GM13977 (cell line): ENCODE measurements around the gene INTS1.

ENCODE experiments used
- DNase-seq: peaks from one replicate; pipeline ENCODE4 v3.0.0; 2012; ENCODE audit warnings: low spot score
- CTCF ChIP-seq: IDR thresholded peaks from 2 replicates; pipeline ENCODE4 v1.5.1; 2012; ENCODE audit warnings: mild to moderate bottlenecking, control low read depth; ENCODE audit not compliant: insufficient read depth; ENCODE audit errors: extremely low read depth, missing control alignments
- in situ Hi-C: fragments of 300-500 bp; cut with MboI; formaldehyde crosslinking; loops from one replicate; pipeline ENCODE4 v1.12.0; 2022; ENCODE audit warnings: low sequenced_read_pairs, low pct_unique_long_range_greater_than_20kb, mixed read lengths, inconsistent platforms; ENCODE audit not compliant: unreplicated experiment

INTS1 gene

GRCh38 chr7:1483079-1483478, 21.1 kb downstream of the INTS1 start:
- DNase-seq: no peak
- TF ChIP-seq CTCF: no peak
- in situ Hi-C loops: no loop called here

- no peak for DNase-seq
- no peak for TF ChIP-seq CTCF
- in situ Hi-C loops: no loop called here
Measured at GRCh38 chr7:1481300-1481699, 22.9 kb downstream of the INTS1 start.

GRCh38 chr7:1480670-1481069, 23.5 kb downstream of the INTS1 start:
- TF ChIP-seq CTCF: no peak
- no peak for DNase-seq
- in situ Hi-C loops: no loop called here

- TF ChIP-seq CTCF: no peak
- in situ Hi-C loops: no loop called here
- DNase-seq: no peak
Measured at GRCh38 chr7:1479287-1479686, 24.9 kb downstream of the INTS1 start.

- no peak for TF ChIP-seq CTCF
Measured at GRCh38 chr7:1478480-1478879, 25.7 kb downstream of the INTS1 start.

GRCh38 chr7:1476859-1477258, 27.3 kb downstream of the INTS1 start:
- DNase-seq: no peak
- in situ Hi-C loops: no loop called here
- no peak for TF ChIP-seq CTCF

More at GRCh38 chr7:1478480-1478879, 25.7 kb downstream of the INTS1 start:
- no peak for DNase-seq
- in situ Hi-C loops: no loop called here

GRCh38 chr7:1475991-1476390, 28.2 kb downstream of the INTS1 start:
- in situ Hi-C loops: no loop called here

More at GRCh38 chr7:1475991-1476390, 28.2 kb downstream of the INTS1 start:
- no peak for TF ChIP-seq CTCF
- DNase-seq: no peak
